ACHN (cell line): ENCODE results near the gene RABGGTA.

Source experiments
- DNase-seq: peaks from one replicate; pipeline ENCODE4 v3.0.0-alpha.2; 2015
- in situ Hi-C: cut with HindIII; loops from 2 replicates; pipeline ENCODE4 v1.10.0; 2017; ENCODE audit warnings: low sequenced_read_pairs, low pct_ligation_motif_present, low pct_unique_long_range_greater_than_20kb

Gene RABGGTA

DNA sequence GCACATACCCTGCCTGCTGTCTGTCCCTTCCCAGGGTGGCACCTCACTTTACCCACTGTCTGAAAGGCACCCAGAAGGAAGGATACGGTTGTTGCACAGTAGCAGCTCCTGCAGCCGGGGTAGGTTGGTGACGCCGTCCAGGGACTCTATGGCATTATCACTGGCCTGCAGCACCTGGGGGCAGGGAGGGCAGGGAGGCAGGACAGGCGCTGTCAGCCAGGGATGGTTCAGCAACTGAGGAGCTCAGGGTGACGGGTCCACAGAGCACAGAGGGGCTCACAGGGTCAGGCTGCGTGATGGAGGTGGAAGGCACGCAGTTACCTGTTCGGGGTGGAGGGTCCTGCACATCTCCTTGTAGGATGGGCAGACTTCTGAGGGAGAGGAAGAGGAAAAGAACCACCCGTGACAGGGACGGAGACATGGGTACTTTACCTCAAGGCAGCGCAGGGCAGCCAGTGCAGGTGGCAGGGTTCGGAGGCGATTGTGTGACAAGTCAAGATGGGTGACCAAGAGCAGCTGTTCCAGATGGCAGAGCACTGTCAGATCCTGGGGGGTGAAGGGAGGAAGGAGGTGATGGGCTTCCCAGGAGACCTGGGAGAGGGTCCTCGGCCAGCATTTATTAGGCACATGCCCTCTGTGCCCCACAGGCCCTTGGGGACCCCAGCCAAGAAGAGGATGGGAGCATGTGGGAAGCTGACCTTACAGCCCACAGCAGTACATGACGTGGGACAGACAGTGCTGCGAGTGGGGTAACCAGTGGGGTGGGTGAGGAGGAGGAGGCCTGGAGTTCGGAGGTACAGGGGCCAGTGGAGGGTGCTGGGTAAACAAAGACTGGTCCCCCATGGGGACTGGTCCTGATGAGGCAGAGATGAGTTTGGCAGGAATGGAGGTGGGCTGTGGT is 4.8 kb downstream of the RABGGTA start:
- DNase-seq, result no peak
- in situ Hi-C loops, result no loop called here

DNA sequence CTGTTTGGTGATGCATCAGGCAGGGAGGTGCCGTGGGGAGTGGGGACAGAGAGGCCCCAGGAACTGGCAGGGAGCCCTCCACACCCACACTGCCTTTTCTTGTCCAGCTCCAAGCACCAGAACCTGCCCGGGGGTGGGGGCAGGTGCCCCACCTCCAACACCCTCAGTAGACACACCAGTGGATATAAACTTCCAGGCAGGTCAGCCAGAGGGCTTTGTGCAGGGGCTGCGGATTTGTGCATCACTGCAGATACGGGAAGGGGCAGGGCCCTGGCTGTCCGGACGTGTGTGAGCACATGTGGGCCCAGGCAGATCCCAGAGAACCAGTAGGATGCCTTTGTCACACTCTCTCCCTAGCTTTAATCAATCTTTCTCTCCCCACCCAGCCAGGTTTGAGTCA is 7.1 kb downstream of the RABGGTA start:
- in situ Hi-C loops, result no loop called here
- no peak for DNase-seq

DNA sequence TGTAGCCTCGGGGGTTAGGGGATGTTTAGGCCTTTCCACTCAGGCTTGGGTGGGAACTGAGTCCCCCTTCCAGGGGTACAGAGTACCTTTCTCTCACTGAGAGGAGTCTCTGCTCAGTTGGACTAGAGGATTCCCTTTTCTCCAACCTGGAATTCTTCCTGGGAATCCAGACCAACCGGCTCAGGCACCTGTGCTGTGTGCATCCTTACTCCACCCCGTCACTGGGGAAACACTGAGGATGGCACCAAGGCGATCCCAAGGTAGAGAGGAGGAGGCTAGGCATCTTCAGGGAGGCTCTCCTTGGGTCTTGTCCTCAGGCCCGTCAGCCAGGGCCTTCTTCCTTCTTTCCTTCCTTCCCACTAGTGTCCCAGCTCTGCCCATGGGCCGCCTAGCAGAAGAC is 7.5 kb downstream of the RABGGTA start:
- DNase-seq, result no peak
- in situ Hi-C loops, result no loop called here

DNA sequence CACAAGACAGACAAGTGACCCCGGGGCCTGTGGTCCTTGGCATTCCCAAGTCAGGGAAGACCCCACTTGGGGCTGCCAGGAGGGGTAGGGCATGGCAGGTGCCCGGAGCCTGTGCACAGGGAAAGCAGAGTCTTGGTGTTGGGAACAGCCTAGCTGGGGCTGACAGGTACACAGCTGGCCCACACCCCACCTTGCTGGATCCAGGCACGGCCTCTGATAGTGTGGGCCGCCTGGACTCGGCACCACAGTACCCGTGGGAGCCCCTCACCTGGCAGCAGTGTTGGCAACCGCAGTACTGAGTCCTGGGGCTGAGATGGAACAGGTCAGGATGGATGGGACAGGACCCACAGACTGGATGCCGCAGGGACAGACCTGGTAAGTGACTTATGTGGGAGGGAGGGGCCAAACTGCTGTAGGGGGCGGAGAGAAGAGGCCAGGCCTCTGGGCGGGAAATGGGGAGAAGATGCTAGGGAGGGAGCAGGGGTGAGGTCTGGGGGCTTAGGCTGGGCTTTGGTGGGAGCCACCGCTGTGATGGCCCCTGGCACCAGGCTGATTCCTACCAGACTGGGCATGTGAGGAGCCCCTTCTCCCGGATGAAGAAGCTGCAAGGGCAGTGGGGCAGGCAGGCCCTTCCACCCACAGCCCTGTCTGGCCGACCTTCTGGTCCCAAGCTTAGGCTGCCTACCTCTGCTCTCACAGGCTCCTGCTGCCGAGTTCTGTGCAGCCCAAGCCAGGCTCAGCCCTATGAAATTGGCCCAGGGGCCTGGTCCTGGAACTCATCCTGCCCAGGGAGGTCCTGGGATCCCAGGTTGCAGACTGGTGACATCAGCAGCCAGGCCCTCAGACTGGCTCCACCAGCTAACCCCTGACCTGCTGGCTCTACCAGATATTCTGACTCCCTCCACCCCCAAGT is 8.3 kb downstream of the RABGGTA start, which contains the start of gene TGM1:
TGM1 (minus strand) TSS at position 357 of the 913 bp plus-strand sequence. CDS start 825 bp downstream, outside the sequence.
- in situ Hi-C loops, result no loop called here
- DNase-seq, result no peak

DNA sequence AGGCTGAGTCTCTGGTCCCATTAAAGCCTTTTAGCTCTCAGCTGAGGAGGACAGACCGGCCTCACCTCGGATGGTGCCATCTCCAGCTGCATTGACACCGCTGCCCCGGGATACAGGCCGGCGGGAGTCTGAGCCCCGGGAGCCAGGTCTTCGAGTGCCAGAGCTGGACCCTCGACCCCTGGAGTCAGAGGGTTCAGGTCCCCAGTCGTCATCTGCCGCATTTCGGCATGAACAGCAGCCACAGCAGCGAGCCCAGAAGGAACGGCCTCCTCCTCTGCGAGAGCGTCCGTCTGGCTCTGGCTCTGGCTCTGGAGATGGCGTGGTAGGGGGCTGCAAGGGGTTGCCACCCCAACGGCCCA is 9.4 kb downstream of the RABGGTA start:
- in situ Hi-C loops, result no loop called here
- no peak for DNase-seq

DNA sequence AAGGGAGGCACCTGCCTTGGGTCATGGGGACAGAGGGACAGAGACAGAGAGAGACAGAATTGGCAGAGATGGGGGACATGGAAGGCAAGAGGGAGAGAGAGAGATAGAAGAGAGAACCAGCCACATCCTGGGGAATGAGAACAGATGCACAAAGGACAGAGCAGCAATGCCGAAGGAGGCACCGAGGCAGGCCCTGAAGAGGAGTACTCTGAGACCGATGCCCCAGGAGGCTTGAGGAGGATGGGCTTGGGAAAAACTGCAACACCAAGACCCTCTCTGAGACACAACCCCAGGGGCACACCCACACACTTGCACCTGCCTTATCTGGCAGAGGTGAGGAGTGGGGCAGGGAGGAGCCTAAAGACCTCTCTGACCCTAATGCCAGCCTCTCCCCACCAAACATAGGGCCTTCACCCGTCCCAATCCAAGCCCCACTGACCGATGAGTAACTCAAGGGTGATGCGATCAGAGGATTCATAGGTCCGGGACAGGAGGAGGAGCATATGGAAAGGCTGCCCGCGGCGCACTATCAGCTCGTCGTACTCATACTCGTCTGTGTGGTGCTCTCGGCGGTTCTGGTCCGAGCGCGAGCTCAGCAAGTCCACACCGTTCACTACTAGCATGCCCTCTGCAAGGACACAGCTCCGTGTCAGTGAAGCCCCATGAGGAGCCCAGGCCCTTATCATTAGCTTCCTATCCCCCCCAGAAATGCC is 10.0 kb downstream of the RABGGTA start:
- no peak for DNase-seq
- in situ Hi-C loops, result no loop called here

DNA sequence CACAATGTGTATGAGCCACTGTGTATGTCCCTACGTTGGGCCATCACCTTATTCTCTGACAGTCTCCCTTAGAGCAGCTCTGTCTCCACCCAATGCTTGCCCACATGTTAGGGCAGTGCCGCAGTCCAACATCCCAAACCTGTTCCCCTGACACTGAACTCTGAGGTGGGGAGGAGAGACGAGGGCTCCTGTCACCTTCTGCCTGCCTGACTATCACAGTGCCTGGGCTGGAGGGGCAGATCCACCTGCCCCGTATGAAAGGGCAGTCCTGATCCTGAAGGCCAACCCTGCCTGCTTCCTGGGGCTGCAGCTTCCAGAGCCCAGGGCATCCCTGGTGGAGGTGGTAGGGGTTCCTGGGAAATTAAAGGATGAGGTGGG is 10.6 kb downstream of the RABGGTA start:
- no peak for DNase-seq
- in situ Hi-C loops, result no loop called here

DNA sequence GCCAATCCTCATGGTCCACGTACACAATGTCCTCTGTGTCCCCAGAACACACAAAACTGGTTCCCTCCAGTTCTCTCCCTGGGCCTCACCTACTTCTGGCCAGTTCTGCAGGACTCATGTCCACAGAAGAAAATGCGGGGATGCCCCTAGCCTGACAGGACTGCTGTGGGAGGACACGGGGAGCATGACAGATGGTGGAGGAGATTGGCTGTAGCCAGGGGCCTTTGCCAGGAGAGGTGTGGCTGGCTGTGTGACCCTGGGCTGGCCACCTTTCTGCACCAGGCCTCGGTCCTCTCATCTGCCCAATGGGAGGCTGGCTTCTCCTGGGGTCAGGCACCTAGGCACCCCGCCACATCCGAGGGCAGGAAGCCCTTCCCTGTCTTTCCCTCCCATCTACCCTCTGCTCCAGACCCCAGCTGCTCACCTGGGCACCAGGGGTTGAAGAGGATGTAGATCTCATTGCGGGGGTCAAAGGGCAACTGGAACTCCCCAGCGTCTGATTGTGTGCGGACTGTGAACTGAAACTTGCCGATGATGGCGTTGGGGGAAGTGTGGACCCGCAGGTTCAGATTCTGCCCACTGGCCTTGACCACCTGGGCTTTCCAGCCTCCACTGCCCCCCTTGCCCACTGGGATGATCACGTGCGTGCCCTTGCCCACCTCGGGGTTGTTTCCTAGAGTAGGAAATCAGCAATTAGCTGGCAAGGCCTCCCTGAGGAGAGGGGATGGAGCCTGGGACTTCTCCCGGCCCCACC is 11.2 kb downstream of the RABGGTA start:
- in situ Hi-C loops, result no loop called here
- no peak for DNase-seq

DNA sequence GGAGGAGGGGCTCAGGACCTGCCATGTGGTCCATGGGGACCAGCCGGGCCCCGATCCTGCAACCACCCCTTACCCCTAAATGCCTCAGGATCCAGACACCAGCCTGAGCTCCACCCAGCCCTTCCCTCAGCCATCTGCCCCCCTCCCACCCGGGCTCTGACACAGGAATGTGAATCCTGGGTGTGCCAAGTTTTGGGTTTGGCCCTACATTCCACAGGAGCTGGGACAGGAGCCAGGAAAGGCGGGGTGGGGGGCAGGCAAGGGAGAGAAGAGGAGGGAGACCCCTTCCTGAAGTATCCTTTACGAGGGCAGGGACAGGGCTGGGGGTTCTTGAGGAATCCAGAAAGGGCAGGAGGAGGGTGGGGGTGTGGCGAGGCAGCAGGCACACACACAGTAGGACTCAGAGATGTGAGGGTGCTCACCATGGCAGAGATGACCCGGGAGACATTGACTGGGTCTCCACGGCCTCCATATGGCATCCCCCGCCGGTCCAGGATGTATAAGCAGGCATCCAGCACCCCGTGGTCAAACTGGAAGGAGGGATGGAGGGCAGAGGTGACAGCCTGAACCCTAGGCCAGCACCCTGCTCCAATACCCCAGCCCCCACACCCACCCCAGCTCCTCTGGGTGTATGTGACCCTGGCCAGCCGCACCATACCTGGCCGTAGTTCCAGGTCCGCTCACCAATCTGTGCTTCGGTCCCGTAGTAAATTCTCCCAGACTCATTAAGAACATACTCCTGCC is 11.9 kb downstream of the RABGGTA start:
- DNase-seq, result peak; percentile 33
- in situ Hi-C loops, result no loop called here

DNA sequence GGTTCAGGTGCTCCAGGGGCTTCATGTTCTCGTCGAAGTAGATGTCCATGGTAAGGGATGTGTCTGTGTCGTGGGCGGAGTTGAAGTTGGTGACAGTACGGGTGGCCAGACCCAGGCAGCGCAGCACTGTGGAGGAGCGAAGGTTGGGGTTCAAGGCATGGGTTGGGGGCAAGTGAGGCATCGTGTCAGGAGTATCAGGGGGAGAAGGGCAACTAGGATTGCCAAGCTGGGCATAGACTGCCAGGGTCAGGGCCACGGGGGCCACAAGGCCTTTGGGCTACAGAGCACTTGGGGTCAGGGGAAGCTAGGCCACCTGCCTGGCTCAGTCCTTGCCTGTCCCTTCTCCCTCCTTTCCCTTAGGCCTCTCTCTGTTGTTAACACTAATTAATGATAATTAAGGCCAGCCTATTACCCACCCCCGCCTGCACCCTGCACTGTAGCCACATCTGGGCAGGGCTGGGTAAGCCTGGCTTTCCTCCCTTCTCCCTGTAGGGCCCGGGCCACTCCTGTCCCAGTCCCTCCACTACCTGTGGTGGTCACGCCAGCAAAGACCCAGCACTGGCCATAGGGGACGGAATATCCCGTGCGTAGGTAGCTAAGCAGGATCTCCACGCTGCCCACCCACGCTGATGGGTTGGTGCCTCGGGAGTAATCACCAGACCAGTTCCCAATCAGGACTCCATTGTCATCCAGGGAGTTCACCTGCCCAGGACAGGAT is 12.7 kb downstream of the RABGGTA start:
- no peak for DNase-seq
- in situ Hi-C loops, result no loop called here

DNA sequence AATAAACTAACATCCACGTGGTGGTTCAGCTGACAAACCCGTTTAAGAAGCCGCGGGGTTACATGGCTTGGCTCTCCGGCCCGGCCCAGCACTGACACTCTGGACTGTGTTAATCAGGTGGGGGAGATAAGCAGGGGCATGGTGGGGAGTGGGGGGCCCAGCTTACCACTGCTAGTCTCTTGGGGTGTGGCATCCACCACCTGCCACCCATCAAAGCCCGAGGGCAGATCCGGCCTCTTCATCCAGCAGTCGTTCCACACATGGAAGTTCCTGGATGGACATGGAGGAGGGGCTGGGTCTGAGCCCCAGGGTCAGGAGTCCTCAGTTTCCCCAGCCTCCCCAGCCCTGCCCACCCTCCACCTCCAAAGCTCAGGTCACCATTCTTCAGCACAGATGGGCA is 13.3 kb downstream of the RABGGTA start:
- DNase-seq, result no peak
- in situ Hi-C loops, result no loop called here

DNA sequence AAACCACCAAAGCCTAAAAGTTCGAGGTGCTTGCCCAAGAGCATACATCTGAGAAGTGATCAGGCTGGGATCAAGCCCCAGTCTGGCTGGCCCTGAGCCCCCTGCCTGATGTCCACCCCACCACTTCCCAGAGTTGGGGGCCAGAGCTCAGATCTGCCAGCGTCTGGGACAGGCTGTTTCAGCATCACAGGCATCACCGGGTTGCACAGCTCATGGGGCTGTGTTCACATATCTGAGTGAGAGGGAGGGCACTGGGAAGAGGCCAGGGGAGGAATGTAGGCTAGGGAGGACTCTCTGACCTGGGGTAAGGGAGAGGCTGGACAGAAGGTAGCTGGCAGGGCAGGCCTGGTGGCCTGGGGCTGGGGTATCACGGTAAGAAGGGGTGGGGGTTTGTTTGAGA is 14.4 kb downstream of the RABGGTA start:
- in situ Hi-C loops, result no loop called here

DNA sequence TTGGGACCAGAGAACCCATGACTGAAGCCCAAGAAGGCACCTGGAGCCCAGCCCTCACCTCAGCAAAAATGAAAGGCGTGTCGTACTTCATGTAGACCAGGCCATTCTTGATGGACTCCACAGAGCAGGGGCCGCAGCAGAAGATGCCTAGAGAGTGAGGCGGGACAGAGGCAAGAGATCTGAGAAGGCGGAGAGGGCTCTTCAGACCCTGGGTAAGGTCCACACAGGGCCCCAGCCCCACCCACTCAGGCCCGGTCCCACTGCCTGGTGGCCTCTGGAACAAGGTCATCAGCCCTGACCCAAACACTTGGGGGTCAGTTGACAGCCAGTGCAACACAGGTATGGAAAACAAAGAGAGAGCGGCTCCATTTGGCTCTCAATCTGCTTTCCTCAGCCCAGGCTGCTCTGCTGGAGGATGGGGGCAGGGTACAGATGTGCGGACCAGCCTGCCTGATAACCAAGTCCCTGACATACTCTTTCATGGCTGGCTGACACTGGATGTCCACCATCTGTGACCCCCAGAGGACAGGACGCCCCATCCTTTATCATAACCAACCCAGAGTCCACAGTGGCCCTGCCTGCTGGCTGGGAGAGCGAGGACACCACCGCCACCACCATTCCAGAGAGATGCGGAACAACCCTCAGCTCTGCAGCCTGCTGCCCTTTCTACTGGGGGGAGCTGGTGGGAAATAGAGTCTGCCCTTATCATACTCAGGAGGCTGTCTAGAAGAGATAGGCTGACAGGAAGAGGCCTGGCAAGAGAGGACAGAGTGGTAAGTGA is 15.3 kb downstream of the RABGGTA start:
- in situ Hi-C loops, result no loop called here
- DNase-seq, result no peak

More for the DNA sequence above, 14.4 kb downstream of the RABGGTA start:
- no peak for DNase-seq

DNA sequence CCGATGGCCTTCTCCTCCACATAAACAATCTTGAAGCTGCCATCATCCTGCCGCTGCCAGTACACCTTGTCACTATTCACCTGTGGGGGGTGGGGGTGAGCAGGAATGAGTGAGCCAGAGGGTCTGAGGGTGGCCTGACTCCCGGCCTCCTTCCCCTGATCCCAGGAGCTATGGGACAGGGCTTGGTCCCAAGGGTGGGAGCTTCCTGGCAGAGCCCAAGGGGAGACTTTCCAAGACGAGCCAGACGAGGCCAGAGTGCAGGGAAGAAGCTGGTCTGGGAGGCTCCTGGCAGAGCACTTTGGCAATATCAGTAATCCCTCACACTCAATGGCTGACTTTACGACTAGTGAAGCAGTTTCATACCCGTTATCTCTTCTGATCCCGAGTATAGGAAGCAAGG is 16.0 kb downstream of the RABGGTA start:
- in situ Hi-C loops, result no loop called here
- DNase-seq, result no peak

DNA sequence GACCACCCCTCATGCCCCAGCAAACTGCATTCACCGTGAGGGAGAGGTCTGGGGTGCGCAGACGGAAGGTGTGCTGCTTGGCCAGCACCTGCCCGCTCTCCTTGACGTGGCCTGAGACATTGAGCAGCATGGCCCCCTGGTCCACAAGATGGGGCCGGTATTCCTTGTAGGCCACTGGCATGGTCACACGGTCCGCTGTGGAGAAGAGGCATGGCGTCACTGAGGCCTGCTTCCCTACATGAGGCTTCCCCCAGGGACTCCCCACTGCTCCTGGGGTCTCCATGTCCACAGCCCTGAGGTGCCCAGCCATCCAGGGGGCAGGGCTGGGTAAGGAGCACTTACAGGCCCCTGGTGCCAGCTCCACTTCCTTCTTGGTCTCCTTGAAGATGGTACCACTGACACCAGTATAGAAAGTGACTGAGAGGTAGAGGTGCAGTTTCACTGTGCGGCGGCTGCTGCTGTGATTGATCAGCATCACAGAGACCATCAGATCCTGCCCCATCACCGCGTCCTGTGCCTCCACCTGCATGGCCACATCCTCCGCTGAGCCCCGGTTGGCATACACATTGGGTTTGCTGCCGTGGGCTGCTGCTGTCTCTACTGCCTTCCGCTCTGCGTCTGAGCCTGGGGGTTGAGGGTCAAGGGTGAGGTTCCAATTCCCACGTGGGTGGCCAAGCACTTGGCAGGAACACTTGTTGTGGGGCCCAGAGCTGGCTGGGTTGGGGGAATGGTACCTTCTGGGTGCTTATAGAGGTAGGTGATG is 16.6 kb downstream of the RABGGTA start:
- DNase-seq, result no peak
- in situ Hi-C loops, result no loop called here

DNA sequence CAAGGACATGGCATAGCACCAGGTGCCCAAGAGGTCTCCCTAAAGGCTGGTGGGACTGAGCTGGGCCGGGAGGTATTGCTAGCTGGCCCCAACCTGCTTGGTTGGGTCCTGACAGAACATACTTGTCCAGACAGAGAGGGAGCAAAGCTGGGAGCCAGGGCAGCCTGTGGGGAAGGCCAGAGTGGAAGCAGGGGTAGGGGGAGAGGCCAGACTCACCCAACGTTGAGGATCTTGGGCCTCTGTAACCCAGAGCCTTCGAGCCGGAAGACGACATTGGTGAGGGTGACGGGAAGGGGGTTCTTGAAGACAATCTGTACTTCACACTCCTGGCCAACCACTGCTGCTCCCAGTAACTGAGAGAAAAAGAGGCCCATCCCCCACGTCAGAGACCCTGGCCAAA is 17.5 kb downstream of the RABGGTA start:
- DNase-seq, result no peak
- in situ Hi-C loops, result no loop called here
